AML-193 (cell line): Measurements from ENCODE around the gene ETV6.

ENCODE experiments used
- DNase-seq, 2 experiments: peaks; one replicate each; lab custom pipeline; 2025; lab: John Stamatoyannopoulos, UW

Gene ETV6

DNA sequence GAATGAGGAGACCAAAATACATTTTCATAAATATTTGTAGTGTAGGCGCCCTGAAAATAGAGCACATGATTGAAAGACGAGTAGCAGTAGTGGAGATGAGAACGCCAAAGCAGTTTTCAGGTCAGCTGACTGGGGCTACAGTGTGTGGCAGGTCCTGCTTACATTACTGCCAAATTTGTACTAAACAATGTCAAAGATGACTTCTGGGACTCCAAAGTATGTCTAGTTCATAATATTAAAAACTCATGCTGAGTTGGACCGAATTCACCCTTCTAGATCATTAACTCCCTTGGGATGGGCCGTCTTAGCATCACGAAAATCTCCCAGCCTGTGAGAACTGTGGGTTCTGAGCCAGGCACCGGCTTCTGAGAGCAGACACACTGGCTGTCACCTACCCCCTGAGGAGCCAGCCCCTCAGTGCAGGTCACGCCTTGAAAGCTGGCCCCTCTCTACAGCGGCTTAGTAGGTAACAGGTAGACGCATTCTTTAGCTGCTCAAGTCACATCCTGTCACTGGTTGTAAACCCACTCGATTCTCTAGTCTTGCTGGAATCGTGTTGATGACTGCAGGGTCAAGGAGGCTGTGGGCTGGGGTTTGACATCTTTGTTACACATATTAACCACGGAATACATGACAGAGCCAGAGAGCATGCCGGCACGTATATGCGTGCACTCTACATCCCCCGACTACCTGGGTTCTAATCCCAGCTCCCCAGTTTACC lies 210.4 kb downstream of the ETV6 start:
- no peak for DNase-seq

DNA sequence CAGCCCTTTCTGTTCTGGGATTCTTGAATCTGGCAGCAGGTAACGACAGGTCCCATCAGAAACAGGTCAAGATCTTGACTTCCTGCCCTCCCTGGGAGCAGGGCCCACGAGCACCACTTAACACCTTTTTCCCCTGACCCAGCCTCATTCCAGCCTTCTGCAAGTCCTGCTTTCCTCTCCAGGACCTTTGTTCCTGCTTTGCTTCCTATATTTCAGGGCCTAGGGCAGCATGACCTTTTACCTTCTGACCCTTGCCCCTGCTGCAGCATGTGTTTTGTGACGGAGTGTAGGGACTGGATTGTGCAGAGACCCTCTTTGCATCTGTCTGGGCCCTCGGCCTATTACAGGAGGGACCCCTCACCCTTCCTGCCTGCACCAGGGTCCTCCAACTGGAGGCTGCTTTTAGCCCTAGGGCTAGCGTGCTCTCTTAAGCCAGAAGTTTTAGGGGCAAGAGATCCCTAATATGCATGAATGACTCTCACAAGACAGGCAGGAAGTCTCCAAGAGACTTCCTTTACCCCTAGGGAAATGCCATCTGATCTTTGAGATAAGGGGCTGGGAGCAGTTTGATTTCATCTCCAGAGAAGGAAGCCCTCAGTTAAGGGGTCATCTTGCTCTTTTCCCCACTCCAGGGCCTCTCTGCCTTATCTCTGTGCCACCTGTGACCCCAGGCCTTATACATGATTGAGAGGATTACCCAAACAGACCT lies 211.8 kb downstream of the ETV6 start:
- DNase-seq: no peak

DNA sequence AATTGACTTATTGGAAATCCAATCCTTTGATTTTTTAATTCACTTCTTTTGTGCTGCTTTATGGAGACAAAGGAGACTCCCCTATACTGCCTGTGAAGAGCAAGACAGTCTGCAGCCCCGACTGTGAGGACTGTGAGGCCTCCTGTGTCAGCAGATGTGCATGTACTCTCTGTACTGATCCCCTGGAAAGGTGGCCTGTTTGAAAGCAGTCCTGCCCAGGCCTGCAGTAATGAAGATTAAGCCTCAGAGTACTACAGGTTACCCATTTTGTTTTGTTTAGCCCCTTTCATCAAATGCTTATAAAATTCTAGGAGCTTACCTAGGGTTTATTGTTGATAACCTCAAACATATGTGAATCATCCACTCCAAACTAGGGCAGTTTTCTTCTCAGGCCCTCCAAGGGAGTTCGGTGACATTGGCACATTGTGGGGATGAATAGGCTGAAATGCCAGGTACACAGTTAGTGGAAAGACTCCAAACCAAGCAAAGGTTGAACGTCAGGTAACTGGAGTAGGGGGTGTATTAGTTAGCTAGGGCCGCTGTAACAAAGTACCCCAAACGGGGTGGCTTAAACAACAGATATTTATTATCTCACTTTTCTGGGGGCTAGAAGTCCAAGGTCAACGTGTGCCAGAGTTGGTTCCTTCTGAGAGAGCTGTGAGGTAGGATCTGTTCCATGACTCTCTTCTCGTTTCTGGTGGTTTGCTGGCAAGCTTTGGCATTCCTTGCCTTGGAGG lies 212.6 kb downstream of the ETV6 start:
- no peak for DNase-seq

DNA sequence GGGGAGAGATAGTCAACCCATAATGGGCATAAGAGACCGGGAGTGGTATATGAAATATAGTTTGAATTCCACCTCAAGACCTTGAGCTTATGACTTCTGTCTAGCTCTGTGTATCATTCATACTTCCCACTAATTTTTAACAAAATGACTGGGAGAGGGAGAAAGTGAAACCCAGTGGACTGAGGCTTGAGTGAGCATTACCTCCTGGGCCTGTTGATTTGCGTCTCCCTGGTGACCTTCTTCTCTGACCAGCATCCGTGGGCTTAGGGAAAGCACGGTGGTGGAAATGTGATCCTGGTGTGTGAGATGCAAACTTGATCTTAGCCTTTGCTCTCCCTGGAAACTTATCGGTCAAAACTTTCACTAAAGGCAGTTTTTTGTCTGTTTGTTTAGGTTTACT lies 213.3 kb downstream of the ETV6 start:
- DNase-seq: no peak

- DNase-seq: no peak
Observed at GRCh38 chr12:11863478-11863906, 214.0 kb downstream of the ETV6 start.

- no peak for DNase-seq
Observed at GRCh38 chr12:11863988-11864387, 214.5 kb downstream of the ETV6 start.

DNA sequence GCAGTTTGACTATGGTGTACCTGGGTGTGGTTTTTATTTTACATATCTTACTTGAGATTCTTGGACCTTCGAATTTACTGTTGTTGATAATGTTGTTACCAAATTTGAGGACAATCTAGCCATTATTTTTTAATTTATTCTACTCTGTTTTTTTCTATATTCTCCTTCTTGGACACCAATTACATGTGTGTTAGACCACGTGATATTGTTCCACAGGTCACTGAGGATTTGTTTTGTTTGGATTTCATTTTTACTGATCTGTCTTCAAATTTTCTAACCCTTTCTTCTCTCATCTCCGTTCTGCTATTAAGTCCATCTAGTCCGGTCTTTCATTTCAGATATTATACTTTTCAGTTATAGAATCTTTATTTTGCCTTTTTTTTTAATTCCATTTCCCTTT lies 216.3 kb downstream of the ETV6 start:
- DNase-seq: no peak

GRCh38 chr12:11868027-11868426 lies 218.6 kb downstream of the ETV6 start:
- no peak for DNase-seq

- DNase-seq: no peak
Observed at GRCh38 chr12:11869406-11869805, 219.9 kb downstream of the ETV6 start.

GRCh38 chr12:11870041-11870451 lies 220.6 kb downstream of the ETV6 start:
- no peak for DNase-seq

- DNase-seq: no peak
Observed at GRCh38 chr12:11872055-11872454, 222.6 kb downstream of the ETV6 start.

DNA sequence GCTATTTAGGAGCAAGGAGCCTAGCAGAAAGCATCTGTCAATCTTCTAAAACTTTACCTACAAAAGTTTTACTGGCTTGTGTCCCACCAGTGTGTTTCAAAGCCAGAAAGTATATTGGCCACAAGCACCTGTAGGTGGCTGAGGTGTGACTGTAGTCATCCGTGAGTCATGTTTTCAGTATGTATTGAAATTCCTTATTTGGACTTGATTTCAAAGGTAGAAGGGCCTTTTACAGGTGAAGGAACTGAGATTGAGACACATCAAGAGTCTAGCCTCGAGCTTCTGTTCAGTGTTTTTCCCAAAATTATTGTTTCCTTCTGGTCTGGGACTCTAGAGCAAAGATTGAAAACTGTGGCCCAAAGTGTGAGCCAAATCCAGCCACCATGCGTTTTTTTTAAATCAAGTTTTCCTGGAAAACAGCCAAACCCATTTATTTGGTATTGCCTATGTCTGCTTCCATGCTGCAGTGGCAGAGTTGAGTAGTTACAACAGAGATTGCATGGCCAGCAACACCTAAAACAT lies 226.0 kb downstream of the ETV6 start:
- DNase-seq: no peak

- no peak for DNase-seq
Observed at GRCh38 chr12:11876307-11876706, 226.8 kb downstream of the ETV6 start.

DNA sequence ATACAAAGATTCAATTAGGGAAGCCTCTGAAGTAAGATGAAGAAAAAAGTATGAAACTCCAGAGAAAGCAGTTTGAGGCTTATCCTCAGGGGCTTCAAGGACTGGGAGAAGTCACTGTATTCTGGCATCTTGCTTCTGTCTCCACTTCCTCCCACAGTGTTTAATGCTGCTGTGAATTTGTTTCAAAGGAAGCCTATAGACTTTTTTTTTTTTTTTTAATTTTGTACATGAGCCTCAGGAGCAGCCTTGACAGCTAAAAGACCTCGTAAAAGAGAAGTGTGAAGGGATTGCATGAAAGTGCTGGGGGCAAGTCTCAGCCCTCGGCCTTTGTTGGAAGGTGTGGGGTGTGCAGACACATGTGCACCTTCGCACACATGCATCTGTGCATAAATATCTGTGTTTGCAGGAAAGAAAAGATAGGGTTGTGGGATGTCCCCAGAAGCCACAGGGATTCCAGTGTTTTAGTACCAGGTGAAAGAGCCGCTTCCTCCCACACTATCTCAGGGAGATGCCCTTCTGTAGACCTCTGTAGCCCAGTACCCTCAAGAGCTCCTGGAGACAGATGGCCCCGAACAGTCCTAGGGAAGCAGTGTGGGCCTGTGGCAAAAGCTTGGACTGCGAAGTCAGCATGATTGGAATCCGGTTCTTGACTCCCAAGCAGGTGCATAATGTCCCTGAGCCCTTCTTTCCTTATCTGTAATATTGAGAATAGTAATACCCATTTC lies 227.8 kb downstream of the ETV6 start:
- no peak for DNase-seq

GRCh38 chr12:11877869-11878780 lies 228.7 kb downstream of the ETV6 start:
- DNase-seq: no peak

- DNase-seq: no peak
Observed at GRCh38 chr12:11879306-11879705, 229.8 kb downstream of the ETV6 start.

DNA sequence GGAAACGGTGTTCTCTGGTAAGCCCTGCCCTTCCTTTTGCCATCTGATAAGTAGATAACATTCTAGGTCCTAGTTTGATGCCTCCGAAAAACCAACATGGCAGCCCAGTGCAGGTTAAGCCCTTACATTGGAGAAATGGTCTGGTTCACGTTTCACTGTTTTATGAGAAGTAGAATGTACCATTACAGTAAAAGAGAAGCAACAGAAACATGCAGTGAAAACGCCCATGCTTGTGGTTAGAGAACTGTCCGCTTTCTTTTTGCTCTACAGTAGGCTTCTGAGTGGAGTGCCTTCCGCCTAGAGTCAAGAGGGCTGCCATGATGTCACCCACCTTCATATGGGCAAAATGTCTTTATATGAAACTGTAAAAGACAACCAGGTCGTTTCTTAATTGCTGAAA lies 230.9 kb downstream of the ETV6 start:
- DNase-seq: no peak

DNA sequence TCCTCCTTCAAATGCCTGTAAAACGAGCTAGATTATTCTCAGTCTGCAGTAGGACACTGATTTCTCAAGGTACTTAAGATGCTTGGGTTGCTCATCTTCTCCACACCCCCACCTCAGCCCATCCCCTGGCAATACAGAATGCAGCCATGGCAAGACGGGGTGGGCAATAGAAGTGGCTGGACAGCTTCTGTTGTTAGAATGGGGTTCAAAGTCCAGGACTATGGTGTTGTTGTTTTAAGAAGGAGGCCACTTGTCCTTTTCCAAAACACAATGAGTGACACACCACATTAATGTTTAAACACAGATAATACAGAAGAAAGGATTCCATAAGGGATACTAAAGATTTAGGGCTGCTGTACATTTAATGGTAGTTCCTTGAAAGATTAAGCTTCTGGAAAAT lies 232.4 kb downstream of the ETV6 start:
- DNase-seq: no peak

DNA sequence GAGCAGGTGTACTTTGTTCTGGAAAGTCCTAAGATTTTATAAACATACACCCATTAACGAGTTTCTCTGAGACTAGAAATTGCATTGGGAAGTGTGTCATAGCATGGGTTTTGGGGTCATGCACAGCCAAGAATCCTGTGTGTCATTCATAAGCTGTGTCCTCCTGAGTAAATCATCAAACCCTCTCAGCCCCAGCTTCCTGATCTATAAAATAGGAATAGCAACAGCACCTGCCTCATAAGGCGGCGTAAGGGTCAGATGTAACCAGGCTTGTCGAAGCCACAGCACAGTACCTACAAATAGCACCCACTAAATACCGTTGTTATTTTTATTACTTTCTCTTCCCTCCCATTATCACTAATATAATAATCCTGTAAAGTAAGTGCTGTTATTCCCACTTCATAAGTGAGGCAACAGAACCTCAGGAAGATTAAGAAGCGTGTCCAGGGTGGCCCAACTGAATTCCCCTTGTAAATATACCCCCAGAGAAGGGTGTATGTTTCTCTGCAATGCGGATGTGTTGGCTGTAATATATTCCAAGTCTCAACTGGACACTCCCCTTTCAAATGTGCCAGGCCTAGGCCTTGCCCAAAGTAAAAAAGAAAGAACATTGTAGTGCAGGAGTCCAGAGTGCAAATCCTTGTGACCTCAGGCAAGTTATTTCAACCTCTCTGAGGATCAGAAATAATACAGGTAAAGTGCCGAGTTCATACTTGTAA lies 233.0 kb downstream of the ETV6 start:
- DNase-seq: no peak

GRCh38 chr12:11884116-11884515 lies 234.6 kb downstream of the ETV6 start:
- DNase-seq: no peak
